Neural cell (in vitro differentiated cells): Measurements from ENCODE around the gene PNPLA7. TPM values are rescaled to one million over a fixed set of nuclear protein-coding genes. Genes with fewer than 3 reads are reported as not detected.

Experiments
- H2AFZ ChIP-seq: fragments of 200-600, 300-800 bp; sonication (generic), shearing (Covaris generic); 2 replicates; pipeline ENCODE4 v1.6.0; 2014; ENCODE audit warnings: low read depth, mild to moderate bottlenecking, antibody characterized with exemption, low read length, moderate library complexity
- H3F3A ChIP-seq: fragments of 200-600 bp; shearing (Covaris generic); 2 replicates; pipeline ENCODE4 v1.6.1; 2016; ENCODE audit warnings: mild to moderate bottlenecking, moderate library complexity, mixed read lengths, antibody characterized with exemption, low read length; ENCODE audit not compliant: insufficient read depth, poor library complexity, severe bottlenecking
- H3K27ac ChIP-seq: fragments of 200-600, 300-800 bp; sonication (generic), shearing (Covaris generic); 2 replicates; pipeline ENCODE4 v1.5.1; 2014; ENCODE audit warnings: mild to moderate bottlenecking, low read length, moderate library complexity
- H3K27me3 ChIP-seq: fragments of 300-800, 200-600 bp; sonication (generic), shearing (Covaris generic); 2 replicates; pipeline ENCODE4 v1.6.0; 2014; ENCODE audit warnings: mild to moderate bottlenecking, low read depth, low read length, moderate library complexity; ENCODE audit not compliant: insufficient read depth
- H3K36me3 ChIP-seq: fragments of 300-800, 200-600 bp; sonication (generic), shearing (Covaris generic); 2 replicates; pipeline ENCODE4 v1.5.1; 2014; ENCODE audit warnings: mild to moderate bottlenecking, antibody characterized with exemption, low read length, moderate library complexity; ENCODE audit not compliant: insufficient read depth
- H3K4me2 ChIP-seq: fragments of 300-800, 200-600 bp; sonication (generic), shearing (Covaris generic); 2 replicates; pipeline ENCODE4 v1.6.0; 2014; ENCODE audit warnings: mild to moderate bottlenecking, low read length
- H3K4me3 ChIP-seq: fragments of 300-800, 200-600 bp; sonication (generic), shearing (Covaris generic); 2 replicates; pipeline ENCODE4 v1.5.1; 2014; ENCODE audit warnings: mild to moderate bottlenecking, low read length, moderate library complexity
- H3K79me2 ChIP-seq: fragments of 200-600 bp; shearing (Covaris generic); replicated peaks from 2 replicates; pipeline ENCODE4 v1.6.0; 2014; ENCODE audit warnings: mild to moderate bottlenecking, low read length, moderate library complexity; ENCODE audit not compliant: insufficient read depth
- H3K9ac ChIP-seq: fragments of 300-800, 200-600 bp; sonication (generic), shearing (Covaris generic); 2 replicates; pipeline ENCODE4 v1.6.1; 2016; ENCODE audit warnings: mild to moderate bottlenecking, low read length, mixed read lengths
- H3K9me2 ChIP-seq: fragments of 200-600 bp; shearing (Covaris generic); 2 replicates; pipeline ENCODE4 v1.6.1; 2016; ENCODE audit warnings: mild to moderate bottlenecking, low read length, mixed read lengths; ENCODE audit not compliant: insufficient read depth
- H3K9me3 ChIP-seq: fragments of 200-600, 300-800 bp; sonication (generic), shearing (Covaris generic); 2 replicates; pipeline ENCODE4 v1.6.1; 2016; ENCODE audit warnings: mild to moderate bottlenecking, mixed run types, low read length, moderate library complexity, mixed read lengths
- H4K20me1 ChIP-seq: fragments of 200-600 bp; shearing (Covaris generic); 2 replicates; pipeline ENCODE4 v1.6.1; 2016; ENCODE audit warnings: mild to moderate bottlenecking, mixed run types; ENCODE audit not compliant: insufficient read depth
- EP300 ChIP-seq: fragments of 450-650 bp; conservative IDR thresholded peaks from 2 replicates; pipeline ENCODE4 v1.6.1; 2014; ENCODE audit warnings: antibody characterized with exemption, mild to moderate bottlenecking, moderate library complexity; ENCODE audit not compliant: poor library complexity, severe bottlenecking
- EZH2 ChIP-seq: fragments of 200-600, 300-800 bp; shearing (Covaris generic), sonication (generic); IDR thresholded peaks from 2 replicates; pipeline ENCODE4 v1.6.1; 2014; ENCODE audit warnings: antibody characterized with exemption, low read length, borderline replicate concordance, mild to moderate bottlenecking; ENCODE audit not compliant: insufficient read depth, poor library complexity, severe bottlenecking
- MXI1 ChIP-seq: fragments of 450-650 bp; conservative IDR thresholded peaks from 2 replicates; pipeline ENCODE4 v1.6.1; 2014; ENCODE audit warnings: antibody characterized with exemption, mild to moderate bottlenecking; ENCODE audit not compliant: poor library complexity, severe bottlenecking
- POLR2AphosphoS5 ChIP-seq: IDR thresholded peaks from 2 replicates; pipeline ENCODE4 v1.6.1; 2012
- RAD21 ChIP-seq: fragments of 450-650 bp; conservative IDR thresholded peaks from 2 replicates; pipeline ENCODE4 v1.6.1; 2014; ENCODE audit warnings: antibody characterized with exemption, mild to moderate bottlenecking, moderate library complexity
- SMC3 ChIP-seq: fragments of 450-650 bp; conservative IDR thresholded peaks from 2 replicates; pipeline ENCODE4 v1.6.1; 2014; ENCODE audit warnings: antibody characterized with exemption, mild to moderate bottlenecking, moderate library complexity; ENCODE audit not compliant: poor library complexity
- TAF1 ChIP-seq: IDR thresholded peaks from 2 replicates; pipeline ENCODE4 v1.6.1; 2012; ENCODE audit warnings: low read depth
- polyA plus RNA-seq: library from polyadenylated mRNA; depleted of rRNA; stranded (reverse); fragments of >200 nt; gene quantifications from 2 replicates; pipeline ENCODE4 v1.2.3, GENCODE V29; 2014
- TF ChIP-seq, protein P1 (sequence below): IDR thresholded peaks from 2 replicates; pipeline ENCODE4 v1.6.1; 2012; ENCODE audit warnings: borderline replicate concordance
- TF ChIP-seq, protein P2 (sequence below): fragments of 450-650 bp; IDR thresholded peaks from 2 replicates; pipeline ENCODE4 v1.5.1; 2014; ENCODE audit warnings: antibody characterized with exemption, mild to moderate bottlenecking, moderate library complexity; ENCODE audit not compliant: poor library complexity, severe bottlenecking

Gene PNPLA7
- polyA plus RNA-seq, 1 donor from 2014 or later = 0.72 TPM

DNA sequence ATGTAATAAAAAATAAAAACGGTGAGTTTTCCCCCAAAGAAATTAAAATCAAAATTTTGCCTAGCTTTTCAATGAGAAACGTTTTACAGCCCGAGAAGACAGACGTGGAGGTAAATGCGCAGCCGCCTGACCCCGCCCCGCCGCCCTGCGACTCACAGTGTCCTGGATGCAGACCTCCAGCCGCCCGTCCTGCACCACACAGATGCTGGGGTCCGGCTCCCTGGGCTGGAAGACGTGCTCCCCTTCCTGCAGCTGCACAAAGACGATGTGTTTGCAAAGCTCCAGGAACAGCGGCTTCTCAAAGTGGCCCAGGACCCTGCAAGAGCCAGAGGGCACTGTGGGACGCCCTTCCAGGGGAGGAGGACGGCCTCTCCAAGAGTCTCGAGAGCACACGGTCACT is 7.7 kb downstream of the PNPLA7 start:
- H3K9me2 ChIP-seq = no peaks in the 10 kb centered on the region
- H3K27ac ChIP-seq = no peak overlapping the region
- H3K4me3 ChIP-seq = no peak overlapping the region
- H4K20me1 ChIP-seq = no peaks in the 10 kb centered on the region
- H2AFZ ChIP-seq = no peak overlapping the region
- no peaks in the 10 kb centered on the region for H3K36me3 ChIP-seq
- TF ChIP-seq SMC3 = no peak
- TF ChIP-seq TAF1 = no peak
- TF ChIP-seq POLR2AphosphoS5 = no peak
- TF ChIP-seq EZH2 = no peak
- TF ChIP-seq, protein P1, sequence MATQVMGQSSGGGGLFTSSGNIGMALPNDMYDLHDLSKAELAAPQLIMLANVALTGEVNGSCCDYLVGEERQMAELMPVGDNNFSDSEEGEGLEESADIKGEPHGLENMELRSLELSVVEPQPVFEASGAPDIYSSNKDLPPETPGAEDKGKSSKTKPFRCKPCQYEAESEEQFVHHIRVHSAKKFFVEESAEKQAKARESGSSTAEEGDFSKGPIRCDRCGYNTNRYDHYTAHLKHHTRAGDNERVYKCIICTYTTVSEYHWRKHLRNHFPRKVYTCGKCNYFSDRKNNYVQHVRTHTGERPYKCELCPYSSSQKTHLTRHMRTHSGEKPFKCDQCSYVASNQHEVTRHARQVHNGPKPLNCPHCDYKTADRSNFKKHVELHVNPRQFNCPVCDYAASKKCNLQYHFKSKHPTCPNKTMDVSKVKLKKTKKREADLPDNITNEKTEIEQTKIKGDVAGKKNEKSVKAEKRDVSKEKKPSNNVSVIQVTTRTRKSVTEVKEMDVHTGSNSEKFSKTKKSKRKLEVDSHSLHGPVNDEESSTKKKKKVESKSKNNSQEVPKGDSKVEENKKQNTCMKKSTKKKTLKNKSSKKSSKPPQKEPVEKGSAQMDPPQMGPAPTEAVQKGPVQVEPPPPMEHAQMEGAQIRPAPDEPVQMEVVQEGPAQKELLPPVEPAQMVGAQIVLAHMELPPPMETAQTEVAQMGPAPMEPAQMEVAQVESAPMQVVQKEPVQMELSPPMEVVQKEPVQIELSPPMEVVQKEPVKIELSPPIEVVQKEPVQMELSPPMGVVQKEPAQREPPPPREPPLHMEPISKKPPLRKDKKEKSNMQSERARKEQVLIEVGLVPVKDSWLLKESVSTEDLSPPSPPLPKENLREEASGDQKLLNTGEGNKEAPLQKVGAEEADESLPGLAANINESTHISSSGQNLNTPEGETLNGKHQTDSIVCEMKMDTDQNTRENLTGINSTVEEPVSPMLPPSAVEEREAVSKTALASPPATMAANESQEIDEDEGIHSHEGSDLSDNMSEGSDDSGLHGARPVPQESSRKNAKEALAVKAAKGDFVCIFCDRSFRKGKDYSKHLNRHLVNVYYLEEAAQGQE = no peak
- no peak for TF ChIP-seq RAD21
- TF ChIP-seq EP300 = no peak
- no peak for TF ChIP-seq MXI1
- TF ChIP-seq, protein P2, sequence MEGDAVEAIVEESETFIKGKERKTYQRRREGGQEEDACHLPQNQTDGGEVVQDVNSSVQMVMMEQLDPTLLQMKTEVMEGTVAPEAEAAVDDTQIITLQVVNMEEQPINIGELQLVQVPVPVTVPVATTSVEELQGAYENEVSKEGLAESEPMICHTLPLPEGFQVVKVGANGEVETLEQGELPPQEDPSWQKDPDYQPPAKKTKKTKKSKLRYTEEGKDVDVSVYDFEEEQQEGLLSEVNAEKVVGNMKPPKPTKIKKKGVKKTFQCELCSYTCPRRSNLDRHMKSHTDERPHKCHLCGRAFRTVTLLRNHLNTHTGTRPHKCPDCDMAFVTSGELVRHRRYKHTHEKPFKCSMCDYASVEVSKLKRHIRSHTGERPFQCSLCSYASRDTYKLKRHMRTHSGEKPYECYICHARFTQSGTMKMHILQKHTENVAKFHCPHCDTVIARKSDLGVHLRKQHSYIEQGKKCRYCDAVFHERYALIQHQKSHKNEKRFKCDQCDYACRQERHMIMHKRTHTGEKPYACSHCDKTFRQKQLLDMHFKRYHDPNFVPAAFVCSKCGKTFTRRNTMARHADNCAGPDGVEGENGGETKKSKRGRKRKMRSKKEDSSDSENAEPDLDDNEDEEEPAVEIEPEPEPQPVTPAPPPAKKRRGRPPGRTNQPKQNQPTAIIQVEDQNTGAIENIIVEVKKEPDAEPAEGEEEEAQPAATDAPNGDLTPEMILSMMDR = no peak
- no peaks in the 10 kb centered on the region for H3K27me3 ChIP-seq
- H3K9me3 ChIP-seq = no peaks in the 10 kb centered on the region
- H3K79me2 ChIP-seq = no peaks in the 10 kb centered on the region
- H3K4me2 ChIP-seq = no peak overlapping the region
- no peaks in the 10 kb centered on the region for H3F3A ChIP-seq
- no peak overlapping the region for H3K9ac ChIP-seq

DNA sequence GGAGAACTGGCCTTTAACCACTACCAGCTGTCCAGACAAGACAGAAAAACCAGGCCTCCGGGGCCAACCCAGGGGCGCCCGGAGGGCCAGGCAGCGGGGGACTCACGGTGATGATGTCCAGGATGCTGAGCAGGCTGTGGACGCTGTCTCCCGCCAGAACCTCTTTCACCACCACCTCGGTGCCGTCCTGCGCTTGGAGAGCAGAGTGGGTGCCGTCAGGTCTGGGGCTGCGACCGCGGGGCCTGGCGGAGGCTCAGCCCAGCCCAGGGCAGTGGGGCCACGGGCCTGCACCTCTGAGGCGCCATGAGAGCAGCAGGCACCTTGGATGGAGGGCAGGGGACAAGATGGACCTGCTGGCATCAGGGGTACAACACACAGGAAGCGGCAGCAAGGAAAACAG is 9.7 kb downstream of the PNPLA7 start:
- H3K4me3 ChIP-seq = no peak overlapping the region
- no peaks in the 10 kb centered on the region for H3K27me3 ChIP-seq
- no peak for TF ChIP-seq SMC3
- no peak for TF ChIP-seq TAF1
- TF ChIP-seq, protein P1 = no peak
- H3K4me2 ChIP-seq = no peak overlapping the region
- no peaks in the 10 kb centered on the region for H3K9me3 ChIP-seq
- H4K20me1 ChIP-seq = no peaks in the 10 kb centered on the region
- no peaks in the 10 kb centered on the region for H3K9me2 ChIP-seq
- no peak overlapping the region for H3K27ac ChIP-seq
- H2AFZ ChIP-seq = no peak overlapping the region
- H3K79me2 ChIP-seq = no peaks in the 10 kb centered on the region
- H3K36me3 ChIP-seq = no peaks in the 10 kb centered on the region
- no peak overlapping the region for H3K9ac ChIP-seq
- no peaks in the 10 kb centered on the region for H3F3A ChIP-seq
